GM13977 (cell line): ENCODE results near the gene DOCK8.
"Not testable (repeated sequence)": the region's sequence is repeated elsewhere in the genome, so short reads cannot be mapped to it uniquely, and the experiment has no call there.

Experiments
- DNase-seq: peaks from one replicate; pipeline ENCODE4 v3.0.0; 2012; ENCODE audit warnings: low spot score
- CTCF ChIP-seq: IDR thresholded peaks from 2 replicates; pipeline ENCODE4 v1.5.1; 2012; ENCODE audit warnings: mild to moderate bottlenecking, control low read depth; ENCODE audit not compliant: insufficient read depth; ENCODE audit errors: extremely low read depth, missing control alignments
- in situ Hi-C: fragments of 300-500 bp; cut with MboI; formaldehyde crosslinking; loops from one replicate; pipeline ENCODE4 v1.12.0; 2022; ENCODE audit warnings: low sequenced_read_pairs, low pct_unique_long_range_greater_than_20kb, mixed read lengths, inconsistent platforms; ENCODE audit not compliant: unreplicated experiment

DOCK8 gene

GRCh38 chr9:406886-407654 is 192.4 kb downstream of the DOCK8 start:
- in situ Hi-C loops: no loop called here
- no peak for TF ChIP-seq CTCF
- no peak for DNase-seq

GRCh38 chr9:409655-410054 is 195.0 kb downstream of the DOCK8 start:
- in situ Hi-C loops, DNase-seq: not testable (repeated sequence)

- DNase-seq: no peak
- TF ChIP-seq CTCF: no peak
- in situ Hi-C loops: no loop called here
Measured at GRCh38 chr9:414595-414994, 199.9 kb downstream of the DOCK8 start.

- in situ Hi-C loops: no loop called here
- TF ChIP-seq CTCF: no peak
- DNase-seq: no peak
Measured at GRCh38 chr9:419571-420171, 205.0 kb downstream of the DOCK8 start.

- in situ Hi-C loops: no loop called here
- TF ChIP-seq CTCF: no peak
Measured at GRCh38 chr9:421896-422295, 207.2 kb downstream of the DOCK8 start.

GRCh38 chr9:426264-426663 is 211.6 kb downstream of the DOCK8 start:
- no peak for DNase-seq
- in situ Hi-C loops: no loop called here
- no peak for TF ChIP-seq CTCF

More at GRCh38 chr9:421896-422295, 207.2 kb downstream of the DOCK8 start:
- no peak for DNase-seq

GRCh38 chr9:426976-427375 is 212.3 kb downstream of the DOCK8 start:
- no peak for DNase-seq
- in situ Hi-C loops: no loop called here
- TF ChIP-seq CTCF: no peak
